Activated T-cell treated with anti-CD3 and anti-CD28 coated beads for 4 hours (primary cell): ENCODE measurements around the gene STAC3.
"Not testable (repeated sequence)": the region's sequence is repeated elsewhere in the genome, so short reads cannot be mapped to it uniquely, and the experiment has no call there.

Source experiments
- DNase-seq: peaks from one replicate; pipeline ENCODE4 v3.0.0-alpha.2; 2020

Gene STAC3

DNA sequence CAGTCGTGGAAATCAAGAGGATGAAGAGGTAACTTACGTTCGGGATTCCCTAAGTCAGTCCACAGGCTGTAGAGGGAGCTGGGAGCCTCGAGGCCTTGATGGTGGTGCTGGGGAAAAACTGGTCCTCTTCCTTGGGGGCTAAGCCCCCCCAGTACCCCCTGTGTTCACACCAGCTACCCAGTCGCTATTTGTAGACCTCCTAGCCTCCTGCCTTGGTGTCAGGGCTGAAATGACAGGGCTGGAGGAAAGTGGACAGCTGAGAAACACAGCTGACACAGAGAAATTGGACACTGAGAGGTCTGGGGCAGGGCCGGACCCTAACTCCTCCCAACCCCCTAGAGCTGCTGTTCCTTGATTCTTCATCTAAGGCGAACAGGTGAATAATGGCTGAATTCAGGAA lies at the start of gene STAC3:
Gene STAC3, minus strand, starts transcription at position 232 of the 400 bp plus-strand sequence. CDS start 1,551 bp downstream, outside the sequence.
- DNase-seq = no peak

DNA sequence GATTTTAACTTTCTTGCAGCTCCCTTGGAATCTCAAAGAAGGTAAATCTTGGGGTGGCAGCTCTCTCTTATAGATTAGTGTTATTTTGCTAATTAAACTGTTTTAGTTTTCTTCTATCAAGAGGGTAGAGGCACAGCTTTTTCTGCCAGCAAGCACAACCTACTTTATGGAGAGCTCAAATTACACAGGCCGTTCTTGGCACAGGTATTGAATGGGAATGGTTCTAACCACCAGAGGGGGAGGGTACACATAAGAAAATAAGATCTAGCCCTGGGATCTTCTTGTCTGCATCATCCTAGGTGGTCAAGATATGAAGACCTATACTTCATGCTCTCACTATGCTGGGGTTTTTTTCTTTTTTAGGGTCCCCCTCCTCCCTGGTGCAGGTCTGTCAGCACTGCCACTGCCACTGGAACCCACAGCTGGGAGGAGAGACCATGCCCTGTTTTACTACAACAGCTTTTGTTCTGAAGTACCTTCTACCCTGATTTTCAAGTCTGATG lies 48.6 kb upstream of the STAC3 start:
- DNase-seq = no peak

DNA sequence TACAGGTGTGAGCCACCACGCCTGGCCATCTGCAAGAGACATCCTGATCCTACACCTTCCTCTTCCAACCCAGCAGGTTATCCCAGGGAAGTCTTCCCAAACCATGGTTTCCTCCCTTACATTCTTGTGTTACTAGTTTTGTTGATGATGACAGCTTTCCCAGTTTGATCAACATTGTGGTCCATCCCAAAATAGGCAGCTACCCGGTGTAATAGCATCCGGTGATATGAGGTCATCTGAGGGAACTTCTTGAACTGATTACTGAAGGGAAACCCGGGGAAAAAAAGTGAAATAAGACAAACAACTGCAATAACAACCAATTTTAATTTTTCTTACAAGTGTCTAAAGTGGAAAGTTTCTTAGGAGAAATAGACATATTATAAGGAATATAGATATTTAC lies 45.3 kb upstream of the STAC3 start:
- DNase-seq = no peak

DNA sequence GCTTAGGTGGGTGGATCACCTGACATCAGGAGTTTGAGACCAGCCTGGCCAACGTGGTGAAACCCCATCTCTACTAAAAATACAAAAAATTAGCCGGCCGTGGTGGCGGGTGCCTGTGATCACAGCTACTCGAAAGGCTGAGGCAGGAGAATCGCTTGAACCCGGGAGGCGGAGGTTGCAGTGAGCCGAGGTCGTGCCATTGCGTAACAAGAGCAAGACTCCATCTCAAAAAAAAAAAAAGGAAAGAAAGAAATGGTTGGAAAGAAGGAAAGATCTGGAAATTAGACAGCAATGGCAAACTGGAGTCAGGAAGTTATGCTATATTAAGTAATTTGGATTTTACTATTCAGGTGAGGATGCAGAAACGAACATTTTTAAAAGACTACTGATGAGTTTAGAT lies 31.1 kb upstream of the STAC3 start:
- not testable (repeated sequence) for DNase-seq

DNA sequence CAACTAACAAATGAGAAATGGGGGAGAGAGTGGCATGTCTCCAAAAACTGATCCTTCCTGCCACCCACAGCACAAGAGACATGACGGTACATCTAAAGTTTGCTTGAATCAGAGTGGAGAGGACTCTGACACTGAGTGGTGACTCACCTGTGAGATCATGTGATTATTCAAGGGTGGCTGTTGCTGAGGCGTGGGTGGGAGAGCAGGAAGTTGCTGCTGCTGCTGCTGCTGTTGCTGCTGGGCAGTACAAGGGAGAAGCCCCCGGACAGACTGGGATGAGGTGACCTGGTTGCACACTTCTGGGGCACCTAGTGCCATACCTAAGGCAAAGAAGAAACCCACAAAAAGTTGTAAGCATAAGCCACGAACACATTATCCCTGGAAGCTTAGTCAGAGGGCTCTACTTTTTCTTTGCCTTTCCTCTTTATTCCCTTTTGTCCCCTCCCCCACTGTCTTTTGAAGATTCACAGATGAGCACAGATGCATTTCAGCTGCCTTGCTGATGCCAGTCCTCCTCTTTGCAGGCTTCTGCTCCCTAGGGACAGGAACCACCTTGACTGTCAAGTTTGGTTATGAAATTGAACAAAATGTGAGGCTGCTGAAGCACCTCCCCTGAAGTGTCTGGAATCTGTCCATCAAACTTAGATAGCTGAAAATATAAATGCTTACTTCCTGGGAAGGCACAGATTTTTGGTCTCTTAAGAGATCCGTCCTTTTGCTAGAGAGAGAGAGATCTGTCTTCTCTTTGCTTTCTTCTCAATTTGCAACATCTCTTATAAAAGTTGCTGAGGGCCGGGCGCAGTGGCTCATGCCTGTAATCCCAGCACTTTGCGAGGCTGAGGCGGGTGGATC lies 29.4 kb upstream of the STAC3 start:
- peak; percentile 66 for DNase-seq

DNA sequence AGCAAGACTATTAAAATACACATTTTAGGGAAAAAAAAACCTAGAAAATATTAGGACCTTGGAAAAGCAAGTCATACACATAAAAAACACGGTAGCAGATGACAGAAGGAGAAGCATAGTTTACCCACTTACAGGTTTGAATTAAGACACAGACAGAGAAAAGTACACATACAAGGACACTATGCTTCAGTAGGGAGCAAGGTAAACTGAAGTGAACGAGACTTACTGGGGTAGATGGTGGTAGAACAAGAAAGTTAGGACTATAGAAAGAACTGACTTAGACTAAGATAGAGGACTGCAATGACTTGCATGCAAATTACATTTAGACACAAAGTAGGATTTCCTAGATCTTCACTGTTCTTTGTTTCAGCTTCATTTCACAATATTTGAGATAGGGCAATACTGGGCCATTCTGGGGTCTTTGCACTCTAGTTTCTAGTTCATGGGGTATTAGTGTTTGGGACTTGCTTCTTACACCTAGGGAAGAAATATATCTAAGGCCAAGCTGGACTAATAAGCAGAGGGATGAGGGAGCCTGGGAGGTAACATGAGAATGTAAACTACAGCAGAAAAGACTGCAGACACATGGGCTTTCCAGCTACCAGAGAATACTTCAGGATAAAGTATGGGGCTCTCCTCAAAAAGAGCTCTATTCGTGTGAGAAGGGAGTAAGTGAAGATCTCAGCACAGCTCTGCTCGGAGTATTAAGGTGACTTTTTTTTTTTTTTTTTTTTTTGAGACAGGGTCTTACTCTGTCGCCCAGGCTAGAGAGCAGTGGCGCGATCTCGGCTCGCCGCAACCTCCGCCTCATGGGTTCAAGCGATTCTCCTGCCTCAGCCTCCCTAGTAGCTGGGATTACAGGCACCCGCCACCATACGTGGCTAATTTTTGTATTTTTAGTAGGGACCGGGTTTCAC lies 27.7 kb upstream of the STAC3 start:
- DNase-seq = no peak

DNA sequence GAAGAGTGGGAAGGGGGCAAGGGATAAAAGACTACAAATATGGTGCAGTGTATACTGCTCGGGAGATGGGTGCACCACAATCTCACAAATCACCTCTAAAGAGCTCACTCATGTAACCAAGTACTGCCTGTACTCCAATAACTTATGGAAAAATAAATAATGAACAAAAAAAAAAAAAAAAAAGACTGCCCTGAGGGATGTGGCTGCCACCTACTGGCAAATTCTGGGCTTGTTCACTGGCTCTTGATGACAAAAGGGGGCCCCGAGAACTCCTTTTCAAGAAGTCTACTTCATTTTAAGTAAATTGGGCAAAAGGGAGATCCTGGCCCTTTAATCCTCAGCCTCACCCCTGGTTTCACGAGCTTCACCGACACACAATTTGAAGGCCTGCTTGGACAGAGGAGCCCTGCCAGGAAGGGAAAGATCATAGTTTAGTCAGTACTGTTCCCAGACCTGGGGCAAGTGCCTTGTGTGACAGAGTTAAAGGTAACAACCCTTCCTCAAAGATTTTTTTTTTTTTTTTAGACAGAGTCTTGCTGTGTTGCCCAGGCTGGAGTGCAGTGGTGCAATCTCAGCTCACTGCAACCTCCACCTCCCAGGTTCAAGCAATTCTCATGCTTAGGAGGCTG lies 26.1 kb upstream of the STAC3 start:
- DNase-seq = no peak

DNA sequence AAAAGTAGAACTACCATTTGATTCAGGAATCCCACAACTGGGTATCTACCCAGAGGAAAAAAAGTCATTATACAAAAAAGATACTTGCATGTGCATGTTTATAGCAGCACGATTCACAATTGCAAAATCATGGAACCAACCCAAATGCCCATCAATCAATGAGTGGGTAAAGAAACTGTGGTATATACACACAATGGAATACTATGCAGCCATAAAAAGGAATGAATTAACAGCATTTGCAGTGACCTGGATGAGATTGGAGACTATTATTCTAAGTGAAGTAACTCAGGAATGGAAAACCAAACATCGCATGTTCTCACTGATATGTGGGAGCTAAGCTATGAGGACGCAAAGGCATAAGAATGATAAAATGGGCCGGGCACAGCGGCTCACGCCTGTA lies 25.2 kb upstream of the STAC3 start:
- DNase-seq = not testable (repeated sequence)

DNA sequence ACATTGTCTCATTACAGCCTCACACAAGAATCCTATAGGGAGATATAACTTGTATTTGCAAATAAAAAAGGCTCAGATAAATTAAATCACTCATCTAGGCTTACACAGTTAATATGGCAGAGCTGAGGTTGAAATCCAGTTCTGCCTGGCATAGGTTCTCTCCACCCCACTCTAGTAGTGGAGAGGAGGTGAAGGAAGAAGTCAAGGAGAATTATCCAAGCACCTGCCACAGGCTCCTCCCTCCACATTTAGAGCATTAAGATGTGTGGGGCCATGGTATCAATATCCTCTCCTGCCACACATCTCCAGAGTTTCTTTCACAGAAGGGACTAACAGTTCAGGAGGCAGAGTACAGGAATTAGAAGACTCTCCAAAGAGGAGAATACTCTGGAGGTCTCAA lies 22.5 kb upstream of the STAC3 start:
- DNase-seq = no peak

DNA sequence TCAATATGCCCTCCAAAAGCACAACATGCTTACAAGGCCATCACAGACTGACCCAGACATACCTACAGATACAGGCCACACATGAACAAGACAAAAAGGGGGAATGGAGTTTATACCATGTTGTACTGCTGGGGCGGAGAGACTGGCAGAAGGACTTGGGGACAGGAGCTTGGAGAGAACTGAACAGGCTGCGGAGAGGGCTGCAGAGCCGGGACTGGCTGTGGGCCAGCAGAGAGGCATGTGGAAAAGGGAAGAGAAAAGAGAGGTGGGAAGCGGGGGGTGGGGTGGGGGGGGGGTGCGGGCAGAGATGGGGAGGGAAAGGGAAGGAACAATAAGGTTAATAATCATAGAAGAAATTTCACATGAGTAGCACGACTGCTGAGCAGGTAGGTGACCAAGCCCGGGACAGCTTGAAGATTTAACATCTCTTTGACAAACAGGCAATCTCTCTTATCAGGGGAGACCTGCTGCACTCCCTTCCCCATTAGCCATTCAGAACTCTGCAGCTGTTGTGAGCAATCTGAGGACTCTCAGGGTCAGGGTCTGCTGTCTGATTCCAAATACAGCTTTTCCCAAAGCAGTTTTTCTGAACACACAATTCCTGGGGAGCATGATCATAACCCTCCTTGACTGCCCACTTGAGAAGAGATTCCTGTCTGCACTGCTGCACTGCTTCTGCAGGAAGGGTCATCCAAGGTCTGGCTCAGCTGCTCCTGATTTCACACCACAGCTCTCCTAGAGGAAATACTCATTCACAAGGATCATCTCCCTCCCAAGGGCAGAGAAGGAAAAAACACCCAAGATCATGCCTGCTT lies 21.6 kb upstream of the STAC3 start:
- no peak for DNase-seq

DNA sequence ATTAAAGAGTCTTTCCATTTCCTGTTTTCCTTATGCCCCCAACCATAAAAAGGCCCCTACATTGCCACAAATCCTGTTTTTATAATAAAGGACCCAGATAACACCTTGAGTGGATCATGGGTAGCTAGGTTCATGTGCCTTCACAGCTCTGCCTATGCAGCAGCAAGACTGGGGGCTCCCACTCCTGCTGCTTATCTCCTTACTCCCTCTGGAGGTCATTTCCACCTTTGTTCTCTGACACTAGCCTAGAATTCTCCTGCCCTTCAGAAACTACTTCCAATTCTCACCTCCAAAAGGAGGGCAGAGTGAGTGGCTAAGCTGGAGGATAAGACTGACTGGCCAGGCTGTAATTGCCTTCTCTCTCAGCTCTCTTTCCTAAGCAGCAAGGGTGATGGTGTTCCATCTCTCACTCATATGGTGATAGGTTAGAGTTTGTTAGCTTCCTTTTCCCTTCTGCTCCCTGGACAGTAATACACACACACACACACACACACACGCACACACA lies 20.0 kb upstream of the STAC3 start:
- DNase-seq = no peak

DNA sequence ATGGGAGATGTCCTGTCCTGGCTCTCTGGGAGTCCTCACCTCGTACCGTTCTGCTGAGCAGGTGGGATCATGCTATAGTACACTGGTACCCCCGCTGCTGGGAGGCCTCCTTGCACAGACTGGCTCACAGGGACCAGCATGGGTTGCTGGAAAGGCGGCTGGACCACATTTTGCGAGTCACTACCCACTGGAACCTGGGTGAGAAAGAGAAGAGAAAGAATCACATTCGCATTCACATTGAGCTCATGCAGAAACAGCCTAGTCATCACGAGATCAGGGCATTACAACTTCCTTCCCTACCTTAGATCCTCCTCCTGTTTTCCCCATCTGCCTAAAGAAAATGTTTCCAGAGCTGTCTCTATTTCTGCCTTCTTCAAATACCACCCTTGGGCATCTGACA lies 17.3 kb upstream of the STAC3 start:
- no peak for DNase-seq

DNA sequence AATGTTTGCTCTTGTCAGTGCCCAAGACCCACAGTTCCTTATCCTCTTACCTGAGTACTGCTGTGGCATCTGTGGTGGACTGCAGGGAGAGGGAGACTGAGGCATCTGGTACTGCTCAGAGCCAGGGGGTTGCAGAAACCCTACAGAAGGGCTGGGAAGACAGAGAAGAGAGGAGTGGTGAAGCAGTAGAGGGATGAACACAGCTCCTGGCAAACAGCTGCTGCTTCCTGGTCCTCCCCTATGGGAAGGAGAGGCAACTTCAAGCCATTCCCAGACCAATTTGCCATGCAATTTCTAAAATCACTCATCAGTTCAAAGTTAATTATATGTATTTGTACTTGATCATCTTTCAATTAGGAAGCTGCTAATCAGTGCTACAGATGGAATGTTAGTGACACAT lies 15.7 kb upstream of the STAC3 start:
- DNase-seq = no peak

DNA sequence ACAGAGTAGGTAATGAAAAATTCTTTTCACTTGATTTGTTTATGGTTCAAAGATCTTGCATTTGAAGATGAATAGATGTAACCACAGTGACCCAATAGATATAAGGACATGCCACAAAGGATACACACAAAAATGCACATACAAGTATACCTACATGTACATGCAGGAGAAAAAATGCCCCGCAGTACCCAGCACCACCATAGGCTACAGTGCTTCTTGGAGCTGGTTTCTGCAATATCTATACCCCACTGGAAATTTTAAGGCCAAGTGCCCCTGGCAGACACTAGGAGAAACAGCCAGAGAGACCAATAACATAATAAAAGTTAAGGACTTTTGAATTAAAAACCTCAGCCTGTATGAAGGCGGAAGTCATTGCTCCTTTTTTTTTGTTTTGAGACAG lies 12.1 kb upstream of the STAC3 start:
- no peak for DNase-seq

DNA sequence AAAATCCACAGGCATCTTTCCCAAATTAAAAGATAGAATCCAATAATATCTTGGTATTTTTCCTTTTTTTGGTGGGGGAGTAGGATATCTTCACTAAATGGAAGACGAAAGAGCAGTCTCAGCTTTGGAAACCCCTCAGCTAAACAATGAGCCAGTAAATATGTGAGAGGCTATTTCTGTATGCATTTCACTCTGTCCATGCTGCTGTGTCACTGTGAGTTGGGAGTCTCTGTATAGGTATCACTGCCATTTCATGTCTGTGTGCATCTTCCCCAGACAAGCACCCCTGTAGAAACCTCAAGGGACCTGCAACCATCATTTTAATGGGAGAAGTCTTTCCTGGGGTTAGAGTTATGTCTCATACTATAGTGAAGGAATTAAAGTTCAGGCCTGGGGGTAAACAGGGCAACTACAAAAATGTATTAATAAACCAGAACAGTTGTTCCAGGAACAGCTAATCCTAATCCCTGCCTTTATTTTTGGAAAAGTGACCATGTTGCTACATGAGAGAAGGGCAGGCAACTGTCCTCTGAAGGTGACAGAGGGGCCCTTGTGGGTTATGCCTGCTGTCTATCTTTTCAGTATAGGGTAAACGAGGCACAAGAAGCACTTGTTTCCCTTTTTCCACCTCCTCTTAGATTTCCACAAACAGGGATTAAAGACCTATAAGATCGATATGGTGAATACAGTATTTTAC lies 11.3 kb upstream of the STAC3 start:
- DNase-seq = no peak

DNA sequence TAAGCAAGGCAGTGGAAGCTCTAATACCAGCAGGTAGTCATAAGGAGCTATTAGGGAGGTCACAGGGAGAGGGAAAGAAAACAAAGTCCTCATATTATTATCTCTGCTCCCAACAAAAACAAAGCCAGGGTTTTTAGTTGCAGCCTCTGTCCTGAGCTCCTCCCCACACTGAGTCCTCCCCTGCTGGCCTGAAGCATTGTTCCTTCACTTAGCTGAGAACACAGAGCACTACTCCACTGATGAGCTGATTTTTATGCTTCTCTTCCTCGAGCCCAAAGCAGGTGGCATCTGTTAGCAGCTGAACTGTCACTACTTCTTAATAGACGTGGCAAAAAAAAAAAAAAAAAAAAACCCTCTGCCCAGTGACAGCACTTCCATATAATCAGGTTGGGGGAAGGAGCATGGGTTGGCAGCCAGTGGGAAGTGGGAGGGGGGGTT lies 10.5 kb upstream of the STAC3 start:
- no peak for DNase-seq

DNA sequence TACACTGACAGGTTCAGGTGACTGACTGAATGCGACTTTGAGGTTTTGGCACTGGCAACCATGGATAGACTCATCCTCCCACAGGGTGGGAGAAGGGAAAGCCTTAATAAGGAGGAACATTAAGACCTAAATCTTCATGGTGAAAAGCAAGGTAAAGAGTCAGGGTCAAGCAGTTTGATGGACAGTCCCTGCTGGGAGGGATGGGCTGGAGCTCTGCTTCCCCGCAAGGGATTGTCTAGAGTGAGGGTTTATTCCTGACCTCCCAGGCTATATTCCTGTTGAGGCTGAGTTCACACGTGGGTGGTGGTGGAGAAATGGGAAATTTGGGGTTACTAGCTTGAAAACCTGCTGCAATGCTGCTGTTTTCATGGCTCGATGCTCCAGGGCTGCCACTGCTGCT lies 9.4 kb upstream of the STAC3 start:
- no peak for DNase-seq

DNA sequence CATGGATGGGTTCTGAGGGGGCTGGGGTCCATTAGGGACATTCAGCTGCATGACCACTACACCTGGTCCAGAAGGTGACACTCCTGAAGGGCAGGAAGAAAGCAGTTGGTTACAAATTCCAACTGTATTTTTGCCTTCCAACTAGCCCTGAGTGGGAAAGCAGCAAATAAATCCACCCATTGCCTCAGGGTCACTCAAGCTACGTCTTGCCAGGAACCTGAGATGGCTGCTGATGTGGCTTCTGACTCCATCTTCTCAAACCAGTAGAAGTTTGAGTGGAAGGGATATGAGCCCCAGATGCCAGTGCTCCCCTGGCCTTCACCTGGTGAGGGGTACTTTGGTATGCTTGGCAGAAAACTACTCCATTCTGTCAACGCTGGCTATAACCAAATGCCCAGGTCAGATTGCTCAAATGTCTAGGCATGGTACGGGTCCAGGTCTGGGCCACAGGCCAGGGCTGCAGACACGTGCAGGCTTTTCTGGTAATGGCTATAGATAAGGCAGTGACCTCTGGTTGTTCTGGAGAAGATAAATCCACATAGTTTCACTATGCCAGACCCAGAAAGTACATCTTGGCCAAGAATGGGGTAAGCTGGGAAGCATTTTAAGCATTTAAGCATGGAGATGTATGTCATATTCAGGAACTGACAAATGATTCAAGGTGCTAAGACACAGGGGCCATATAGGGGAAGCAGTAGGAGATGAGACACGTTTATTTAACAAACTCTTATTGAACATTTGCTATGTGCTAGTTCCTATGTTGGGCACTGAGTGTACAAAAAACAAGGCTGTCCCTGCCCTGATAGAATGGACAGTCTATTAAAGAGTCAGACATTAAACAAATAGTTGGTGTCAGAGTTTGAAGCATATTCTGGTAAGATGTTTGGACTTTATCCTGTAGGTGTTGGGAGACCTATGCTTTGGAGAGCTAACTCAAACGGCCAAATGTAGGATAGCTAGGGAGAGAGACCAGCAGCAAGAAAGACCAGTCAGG lies 8.3 kb upstream of the STAC3 start:
- DNase-seq = no peak

DNA sequence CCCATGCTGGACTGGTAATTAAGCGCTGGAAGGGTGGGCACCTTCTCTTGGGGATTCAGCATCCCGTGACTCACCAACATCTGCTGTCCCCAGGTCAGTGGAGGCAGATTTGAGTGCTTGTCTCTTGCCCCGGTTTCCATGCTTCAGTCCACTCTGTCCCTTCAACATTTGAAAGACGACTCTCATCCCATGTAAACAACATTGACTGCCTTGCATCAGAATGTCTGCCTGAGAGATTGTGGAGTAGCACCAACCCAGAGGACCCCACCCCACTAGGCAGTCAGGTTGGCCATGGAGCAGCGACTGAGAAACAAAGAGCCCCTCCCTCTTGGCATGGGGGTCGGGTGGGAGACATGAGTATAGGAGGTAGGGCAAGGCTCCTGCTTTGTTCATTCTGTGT lies 4.9 kb upstream of the STAC3 start:
- DNase-seq = no peak
